Effector memory CD4-positive, alpha-beta T cell (primary cell): ENCODE results near the gene TLX2.

Source experiments
- DNase-seq, 3 donors: peaks; one replicate each; pipeline ENCODE4 v3.0.0-alpha.2; 2020
- H3K27ac ChIP-seq: 2 replicates; pipeline ENCODE4 v1.7.0; 2013; ENCODE audit warnings: mild to moderate bottlenecking, low read length, moderate library complexity; ENCODE audit not compliant: insufficient read depth, poor library complexity, severe bottlenecking
- H3K27me3 ChIP-seq: replicated peaks from 2 replicates; pipeline ENCODE4 v1.7.0; 2013; ENCODE audit warnings: mild to moderate bottlenecking, low read length; ENCODE audit not compliant: insufficient read depth, control insufficient read depth, poor library complexity, severe bottlenecking
- H3K36me3 ChIP-seq: 2 replicates; pipeline ENCODE4 v1.7.0; 2013; ENCODE audit warnings: mild to moderate bottlenecking, low read length, moderate library complexity; ENCODE audit not compliant: control insufficient read depth, insufficient read depth
- H3K4me1 ChIP-seq: 2 replicates; pipeline ENCODE4 v1.7.0; 2013; ENCODE audit warnings: low read length, mild to moderate bottlenecking; ENCODE audit not compliant: control insufficient read depth, insufficient read depth, poor library complexity, severe bottlenecking
- H3K4me3 ChIP-seq: 2 replicates; pipeline ENCODE4 v1.7.0; 2013; ENCODE audit warnings: low read length, low read depth, mild to moderate bottlenecking; ENCODE audit not compliant: insufficient read depth, poor library complexity, severe bottlenecking
- H3K9me3 ChIP-seq: 2 replicates; pipeline ENCODE4 v1.7.0; 2013; ENCODE audit warnings: mild to moderate bottlenecking, low read length, moderate library complexity; ENCODE audit not compliant: control insufficient read depth

The TLX2 gene

GRCh38 chr2:74513605-74514367 lies 464 bp upstream of the TLX2 start:
- no peaks in the 10 kb centered on the region for H3K9me3 ChIP-seq
- DNase-seq, result no peak
- peaks cover 47% of the 10 kb centered on the region for H3K27me3 ChIP-seq
- no peaks in the 10 kb centered on the region for H3K36me3 ChIP-seq
- peak overlapping the region; percentile 58 for H3K4me3 ChIP-seq
- no peak overlapping the region for H3K27ac ChIP-seq
- peaks cover 36% of the 10 kb centered on the region for H3K4me1 ChIP-seq

- no peak for DNase-seq
Measured at GRCh38 chr2:74515271-74515980, 1.2 kb downstream of the TLX2 start.

GRCh38 chr2:74515981-74516633 lies 1.9 kb downstream of the TLX2 start:
- DNase-seq, result peak; percentile 41 to 60 (median 58)
- peak overlapping the region; percentile 58 for H3K4me3 ChIP-seq

More at GRCh38 chr2:74515271-74515980, 1.2 kb downstream of the TLX2 start:
- Histone ChIP-seq H3K36me3 (no peaks in the 10 kb centered on the region), H3K9me3 (no peaks in the 10 kb centered on the region), H3K4me3 (peak overlapping the region; percentile 58), H3K27ac (no peak overlapping the region), H3K4me1 (peaks cover 36% of the 10 kb centered on the region), H3K27me3 (peaks cover 58% of the 10 kb centered on the region)

GRCh38 chr2:74516650-74517049 lies 2.4 kb downstream of the TLX2 start:
- peaks cover 36% of the 10 kb centered on the region for H3K4me1 ChIP-seq
- DNase-seq, result no peak
- H3K9me3 ChIP-seq, result no peaks in the 10 kb centered on the region
- peak overlapping the region; percentile 58 for H3K4me3 ChIP-seq
- H3K36me3 ChIP-seq, result no peaks in the 10 kb centered on the region
- peaks cover 58% of the 10 kb centered on the region for H3K27me3 ChIP-seq
- no peak overlapping the region for H3K27ac ChIP-seq

More at GRCh38 chr2:74515981-74516633, 1.9 kb downstream of the TLX2 start:
- no peak overlapping the region for H3K27ac ChIP-seq
- H3K9me3 ChIP-seq, result no peaks in the 10 kb centered on the region
- H3K4me1 ChIP-seq, result peaks cover 36% of the 10 kb centered on the region
- H3K36me3 ChIP-seq, result no peaks in the 10 kb centered on the region
- H3K27me3 ChIP-seq, result peaks cover 58% of the 10 kb centered on the region

GRCh38 chr2:74522516-74522915 lies 8.3 kb downstream of the TLX2 start:
- H3K27ac ChIP-seq, result no peak overlapping the region
- H3K36me3 ChIP-seq, result peaks cover 14% of the 10 kb centered on the region
- H3K4me1 ChIP-seq, result no peaks in the 10 kb centered on the region
- no peak overlapping the region for H3K4me3 ChIP-seq
- peaks cover 22% of the 10 kb centered on the region for H3K27me3 ChIP-seq
- H3K9me3 ChIP-seq, result no peaks in the 10 kb centered on the region
- DNase-seq, result no peak

- no peak for DNase-seq
- Histone ChIP-seq H3K4me1 (peaks cover 8% of the 10 kb centered on the region), H3K36me3 (peaks cover 21% of the 10 kb centered on the region), H3K27ac (no peak overlapping the region), H3K9me3 (no peaks in the 10 kb centered on the region), H3K27me3 (peaks cover 9% of the 10 kb centered on the region), H3K4me3 (no peak overlapping the region)
Measured at GRCh38 chr2:74524005-74524404, 9.8 kb downstream of the TLX2 start.

- no peaks in the 10 kb centered on the region for H3K9me3 ChIP-seq
- H3K27me3 ChIP-seq, result no peaks in the 10 kb centered on the region
- H3K27ac ChIP-seq, result no peak overlapping the region
- H3K4me1 ChIP-seq, result peaks cover 11% of the 10 kb centered on the region
- no peak for DNase-seq
- H3K36me3 ChIP-seq, result peaks cover 21% of the 10 kb centered on the region
- H3K4me3 ChIP-seq, result no peak overlapping the region
Measured at GRCh38 chr2:74524955-74525716, 10.9 kb downstream of the TLX2 start.

GRCh38 chr2:74525717-74526648 lies 11.7 kb downstream of the TLX2 start, which contains the start of gene DQX1:
Gene DQX1, minus strand, starts transcription at chr2:74526231. Its CDS starts 502 bp downstream, at chr2:74525729.
- Histone ChIP-seq H3K27ac (no peak within 1 kb of the TSS), H3K4me1 (peaks cover 18% of the 10 kb centered on the region), H3K27me3 (no peaks in the 10 kb centered on the region), H3K4me3 (no peak within 1 kb of the TSS), H3K9me3 (no peaks in the 10 kb centered on the region), H3K36me3 (peaks cover 21% of the 10 kb centered on the region)
- DNase-seq, result no peak
